ENCODE results near the gene RPS5.
"Not testable (repeated sequence)": the region's sequence is repeated elsewhere in the genome, so short reads cannot be mapped to it uniquely, and the experiment has no call there.

Gene RPS5

GRCh38 chr19:58428617-58429016 is 41.5 kb downstream of the RPS5 start:
- H3K27ac ChIP-seq = no peak overlapping the region

GRCh38 chr19:58429745-58430144 is 42.7 kb downstream of the RPS5 start:
- TF ChIP-seq ZFX (IDR thresholded peaks at IDR 0.05) (no peak), CTCF (conservative IDR thresholded peaks at IDR 0.05) (no peak)
- H3K27ac ChIP-seq = no peak overlapping the region

More at GRCh38 chr19:58428617-58429016, 41.5 kb downstream of the RPS5 start:
- TF ChIP-seq CTCF (conservative IDR thresholded peaks at IDR 0.05) = no peak
- TF ChIP-seq ZFX (IDR thresholded peaks at IDR 0.05) = no peak

GRCh38 chr19:58434217-58434616 is 47.1 kb downstream of the RPS5 start:
- no peak for TF ChIP-seq CTCF (conservative IDR thresholded peaks at IDR 0.05)
- no peak for TF ChIP-seq ZFX (IDR thresholded peaks at IDR 0.05)
- no peak overlapping the region for H3K27ac ChIP-seq

- no peak within 1 kb of the TSS; the same call in 1 of the 2 replicates for H3K27ac ChIP-seq
- TF ChIP-seq CTCF (conservative IDR thresholded peaks at IDR 0.05) (no peak), ZFX (IDR thresholded peaks at IDR 0.05) (no peak)
These were observed 52.8 kb downstream of the RPS5 start, which contains the start of gene ZNF132 for GRCh38 chr19:58439576-58440554. TSS of gene ZNF132 (minus strand) at chr19:58440153. CDS start at chr19:58439821, 332 bp downstream.

GRCh38 chr19:58440556-58440955 is 53.5 kb downstream of the RPS5 start:
- H3K27ac ChIP-seq = no peak overlapping the region
- no peak for TF ChIP-seq CTCF (conservative IDR thresholded peaks at IDR 0.05)
- TF ChIP-seq ZFX (IDR thresholded peaks at IDR 0.05) = no peak

GRCh38 chr19:58442986-58443385 is 55.9 kb downstream of the RPS5 start:
- not testable (repeated sequence) for H3K27ac ChIP-seq
